Stimulated activated naive CD8-positive, alpha-beta T cell treated with anti-CD3 and anti-CD28 coated beads, Interleukin-15, Interleukin-2, amounts not matched to agents 100 ng/mL and 50 ng/mL, for 24 hours (primary cell): ENCODE data around the gene CRADD.

Experiments
- H3K27ac Mint-ChIP-seq: one replicate; pipeline ENCODE4 v1.8.0; 2021; ENCODE audit warnings: mild to moderate bottlenecking, mixed read lengths
- H3K27me3 Mint-ChIP-seq: one replicate; pipeline ENCODE4 v1.8.0; 2021; ENCODE audit warnings: mixed read lengths
- H3K36me3 Mint-ChIP-seq: one replicate; pipeline ENCODE4 v1.8.0; 2021; ENCODE audit warnings: low read depth, mixed read lengths
- H3K4me1 Mint-ChIP-seq: one replicate; pipeline ENCODE4 v1.8.0; 2021; ENCODE audit warnings: low read depth, mixed read lengths
- H3K4me3 Mint-ChIP-seq: one replicate; pipeline ENCODE4 v1.8.0; 2021; ENCODE audit warnings: mild to moderate bottlenecking, mixed read lengths
- H3K9me3 Mint-ChIP-seq: one replicate; pipeline ENCODE4 v1.8.0; 2021; ENCODE audit warnings: mixed read lengths

Gene CRADD

DNA sequence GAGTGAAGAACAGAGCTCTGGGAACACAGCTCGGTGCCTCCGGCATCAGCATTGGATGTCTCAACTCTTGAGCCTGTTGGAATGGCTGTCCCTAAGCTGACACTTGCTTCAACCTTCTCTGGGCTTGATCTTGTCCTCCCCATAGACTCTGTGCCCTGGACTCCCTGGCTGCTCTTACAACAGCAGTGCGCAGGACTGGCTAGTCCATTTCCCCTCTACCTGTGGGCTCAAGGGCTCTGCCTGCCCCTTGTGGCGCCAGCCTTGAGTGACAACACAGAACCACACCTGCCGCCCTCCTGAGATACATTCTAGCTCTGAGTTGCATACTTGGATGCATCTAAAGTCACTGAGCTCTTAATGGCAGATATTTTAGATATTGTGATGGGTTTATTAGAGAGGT is 6.2 kb downstream of the CRADD start:
- Mint-ChIP-seq H3K27me3 (no peaks in the 10 kb centered on the region), H3K9me3 (no peaks in the 10 kb centered on the region), H3K4me1 (peaks cover 28% of the 10 kb centered on the region), H3K27ac (no peak overlapping the region), H3K36me3 (peaks cover 12% of the 10 kb centered on the region), H3K4me3 (no peak overlapping the region)

DNA sequence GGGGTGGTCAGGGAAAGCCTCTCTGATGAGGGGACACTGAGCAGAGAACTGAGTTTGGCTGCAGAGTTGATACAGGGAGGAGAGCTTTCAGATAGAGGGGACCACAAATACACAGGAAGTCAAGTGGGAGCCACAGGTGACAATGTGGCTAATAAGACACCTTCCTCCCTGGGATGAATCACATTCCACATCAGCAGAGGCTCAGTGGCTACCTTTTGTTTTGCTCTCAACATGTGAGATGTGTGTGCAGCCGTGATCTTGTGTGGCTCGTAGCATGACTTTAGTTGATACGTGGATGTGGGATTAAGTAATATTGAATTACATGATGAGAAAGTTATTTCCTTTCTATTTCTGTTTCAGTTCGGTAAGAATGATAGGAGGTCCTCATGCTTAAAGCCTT is 7.5 kb downstream of the CRADD start:
- H3K4me3 Mint-ChIP-seq, result no peak overlapping the region
- H3K36me3 Mint-ChIP-seq, result peaks cover under 1% of the 10 kb centered on the region

DNA sequence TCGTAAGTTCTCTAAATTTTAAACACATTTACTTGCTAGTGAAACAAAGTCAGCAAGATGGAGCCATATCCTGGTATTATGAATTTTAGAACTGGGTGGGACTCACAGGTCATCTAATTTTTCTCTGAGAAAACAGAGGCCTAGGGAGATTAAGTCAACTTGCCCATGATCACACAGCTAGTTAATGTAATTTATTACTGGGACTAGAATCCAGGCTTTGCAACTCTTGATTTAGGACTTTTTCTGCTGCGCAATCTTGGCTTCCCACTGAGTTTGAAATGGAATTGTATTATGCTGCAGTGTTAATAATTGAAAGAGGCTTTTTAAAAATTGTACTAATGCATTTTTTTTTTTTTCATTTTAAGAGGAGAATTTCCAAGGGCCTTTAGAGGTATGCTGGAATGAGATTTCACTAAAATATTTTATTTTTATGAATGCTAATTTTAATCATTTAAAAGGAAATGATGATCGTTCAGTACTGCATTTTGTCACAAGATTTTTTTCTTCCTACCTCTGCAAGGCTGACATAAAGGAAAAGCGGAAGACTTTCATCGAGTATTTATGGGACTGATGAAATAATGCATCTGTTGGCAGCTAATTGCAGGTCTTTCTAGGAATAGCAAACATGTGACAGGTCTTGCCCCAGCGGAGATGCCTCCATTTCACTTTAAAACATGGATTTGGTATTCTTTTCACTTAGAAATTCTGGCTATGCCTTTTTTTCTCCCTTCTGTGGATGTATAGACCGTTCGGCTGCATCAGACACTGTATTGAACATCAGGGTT is 9.6 kb downstream of the CRADD start:
- no peaks in the 10 kb centered on the region for H3K27me3 Mint-ChIP-seq
- H3K27ac Mint-ChIP-seq, result no peak overlapping the region
- H3K36me3 Mint-ChIP-seq, result no peaks in the 10 kb centered on the region
- peaks cover 27% of the 10 kb centered on the region for H3K4me1 Mint-ChIP-seq
- no peaks in the 10 kb centered on the region for H3K9me3 Mint-ChIP-seq
- H3K4me3 Mint-ChIP-seq, result no peak overlapping the region

More for the DNA sequence above, 7.5 kb downstream of the CRADD start:
- Mint-ChIP-seq H3K27me3 (no peaks in the 10 kb centered on the region), H3K9me3 (no peaks in the 10 kb centered on the region), H3K4me1 (peaks cover 28% of the 10 kb centered on the region), H3K27ac (no peak overlapping the region)

DNA sequence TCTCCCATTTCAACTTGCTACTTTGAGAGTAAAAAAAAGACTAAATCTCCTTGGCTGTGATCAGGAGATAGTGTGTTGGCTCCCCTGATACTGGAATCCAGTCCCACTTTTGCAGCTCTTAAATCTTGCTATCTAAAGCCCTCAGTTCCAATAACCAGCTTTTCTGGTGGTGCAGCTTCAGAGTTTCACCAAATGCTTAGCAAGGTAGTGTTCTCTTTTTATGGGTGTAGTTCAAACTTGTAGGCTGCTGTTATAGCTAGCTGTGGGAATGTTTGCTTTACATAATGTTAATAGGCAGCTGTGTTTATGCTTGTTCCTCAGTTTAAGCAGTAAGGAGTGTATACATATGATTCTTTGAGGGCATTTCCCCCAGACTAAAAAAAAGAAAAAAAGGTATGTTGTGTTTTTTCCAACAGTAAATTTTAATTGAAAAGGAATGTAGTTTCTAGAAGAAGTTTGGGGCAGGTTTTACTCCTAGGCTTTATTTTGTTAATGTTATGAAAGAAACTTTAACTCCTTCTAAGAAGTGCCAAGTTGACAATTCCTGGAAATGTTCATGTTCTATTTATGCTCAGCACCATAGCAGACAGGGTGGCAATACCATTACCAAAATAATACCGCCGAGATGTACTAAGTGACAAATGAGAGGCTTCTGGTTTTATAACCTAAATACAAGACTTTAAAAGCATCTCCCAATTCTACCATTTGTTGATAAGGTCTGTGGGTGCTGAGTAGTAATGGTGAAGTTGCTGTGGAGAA is 12.1 kb downstream of the CRADD start:
- Mint-ChIP-seq H3K9me3 (peaks cover 10% of the 10 kb centered on the region), H3K4me1 (peaks cover 23% of the 10 kb centered on the region), H3K36me3 (peaks cover 4% of the 10 kb centered on the region), H3K27me3 (no peaks in the 10 kb centered on the region), H3K4me3 (no peak overlapping the region), H3K27ac (no peak overlapping the region)

DNA sequence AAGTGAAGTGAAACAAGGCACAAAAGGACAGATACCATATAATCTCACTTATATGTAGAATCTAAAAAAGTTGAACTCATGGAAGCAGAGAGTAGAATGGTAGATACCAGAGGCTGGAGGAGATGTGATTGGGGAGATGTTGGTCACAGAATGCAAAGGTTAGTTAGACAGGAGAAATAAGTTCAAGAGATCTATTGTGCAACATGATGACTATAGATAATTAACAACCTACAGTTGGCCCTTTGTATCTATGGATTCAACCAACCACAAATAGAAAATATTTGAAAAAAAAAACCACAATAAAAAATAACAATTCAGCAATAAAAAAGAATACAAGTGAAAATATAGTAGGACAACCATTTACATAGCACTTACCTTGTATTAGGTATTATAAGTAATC is 19.3 kb downstream of the CRADD start:
- H3K4me3 Mint-ChIP-seq, result no peak overlapping the region
- H3K36me3 Mint-ChIP-seq, result peaks cover 4% of the 10 kb centered on the region
- peaks cover 10% of the 10 kb centered on the region for H3K9me3 Mint-ChIP-seq
- peaks cover 17% of the 10 kb centered on the region for H3K4me1 Mint-ChIP-seq
- H3K27ac Mint-ChIP-seq, result no peak overlapping the region
- no peaks in the 10 kb centered on the region for H3K27me3 Mint-ChIP-seq

DNA sequence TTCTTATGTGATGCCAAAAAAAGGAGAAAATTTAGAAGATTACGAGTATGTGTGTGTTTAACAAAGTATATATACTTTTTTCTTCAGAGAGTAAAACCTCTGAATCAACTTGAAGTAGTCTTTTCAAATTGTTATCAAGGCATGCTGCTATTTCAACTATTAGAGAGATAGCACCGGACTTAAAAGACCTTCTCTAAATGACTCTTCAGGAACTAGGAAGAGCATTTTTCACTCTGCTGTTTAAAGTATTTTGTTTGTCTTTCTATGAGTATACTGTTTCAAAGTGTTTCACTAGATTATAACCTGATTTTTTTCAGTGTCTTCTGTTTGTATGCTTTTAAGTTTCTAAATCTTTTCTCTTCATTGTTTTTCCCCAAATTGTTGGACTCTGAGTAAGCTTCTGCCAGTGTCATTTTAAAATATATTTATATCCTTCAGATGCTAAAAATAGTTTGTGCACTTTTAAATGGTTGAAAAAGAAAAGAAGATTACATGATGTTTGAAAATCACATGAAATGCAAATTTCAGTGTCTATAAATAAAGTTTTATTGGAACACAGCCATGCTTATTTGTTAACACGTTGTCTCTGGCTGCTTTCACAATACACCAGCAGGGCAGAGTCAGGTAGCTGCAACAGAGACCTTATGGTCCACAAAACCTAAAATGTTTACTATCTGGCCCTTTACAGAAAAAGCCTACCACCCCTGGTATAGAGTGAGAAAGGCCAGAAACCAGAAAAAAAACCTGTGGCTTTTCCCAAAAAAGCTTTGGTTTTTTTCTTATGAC is 21.3 kb downstream of the CRADD start:
- H3K27ac Mint-ChIP-seq, result no peak overlapping the region
- H3K27me3 Mint-ChIP-seq, result no peaks in the 10 kb centered on the region
- no peak overlapping the region for H3K4me3 Mint-ChIP-seq
- no peaks in the 10 kb centered on the region for H3K36me3 Mint-ChIP-seq
- H3K4me1 Mint-ChIP-seq, result peaks cover 32% of the 10 kb centered on the region
- no peaks in the 10 kb centered on the region for H3K9me3 Mint-ChIP-seq

DNA sequence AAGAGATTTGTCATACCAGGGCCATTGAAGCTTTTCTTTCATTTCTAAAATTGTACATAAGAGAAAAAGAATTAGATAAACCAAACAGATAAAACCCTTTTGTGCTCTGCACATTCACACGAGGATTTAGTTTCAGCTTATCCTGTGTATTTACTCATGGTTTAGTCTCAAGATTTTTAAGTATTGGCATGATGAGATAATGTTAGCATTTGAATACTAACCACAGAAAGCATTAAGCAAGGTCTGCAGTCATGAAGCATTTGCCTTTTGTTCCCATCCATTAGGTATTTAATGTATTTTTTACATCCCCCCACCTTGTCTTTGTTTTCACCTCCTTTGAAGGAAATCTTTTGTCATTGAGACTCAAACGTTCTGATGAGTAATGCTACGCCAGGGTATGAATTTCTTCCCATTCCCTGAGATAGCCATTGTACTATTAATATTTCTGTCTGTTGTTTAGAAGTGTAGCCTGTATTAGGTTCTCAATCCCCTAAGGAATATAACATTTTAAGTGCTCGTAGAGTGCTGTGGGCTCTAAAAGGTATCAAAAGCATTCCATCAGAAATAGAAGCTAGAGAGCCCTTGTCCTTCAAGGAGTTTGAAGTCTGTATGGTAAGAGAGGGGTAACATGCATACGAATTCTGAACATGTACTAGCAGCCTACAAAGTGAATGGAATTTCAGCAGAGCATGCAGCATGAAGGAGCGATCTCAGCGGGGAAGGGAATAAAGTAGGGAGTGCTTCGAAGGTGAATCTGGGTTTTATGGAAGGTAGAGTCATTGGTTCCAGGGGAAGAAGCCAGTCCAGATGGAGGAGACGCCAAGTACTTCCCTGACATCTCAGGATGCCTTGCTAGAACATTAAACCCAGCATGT is 22.3 kb downstream of the CRADD start:
- Mint-ChIP-seq H3K9me3 (no peaks in the 10 kb centered on the region), H3K4me3 (no peak overlapping the region), H3K4me1 (peaks cover 37% of the 10 kb centered on the region), H3K27me3 (no peaks in the 10 kb centered on the region), H3K27ac (peak overlapping the region; percentile 26), H3K36me3 (no peaks in the 10 kb centered on the region)

DNA sequence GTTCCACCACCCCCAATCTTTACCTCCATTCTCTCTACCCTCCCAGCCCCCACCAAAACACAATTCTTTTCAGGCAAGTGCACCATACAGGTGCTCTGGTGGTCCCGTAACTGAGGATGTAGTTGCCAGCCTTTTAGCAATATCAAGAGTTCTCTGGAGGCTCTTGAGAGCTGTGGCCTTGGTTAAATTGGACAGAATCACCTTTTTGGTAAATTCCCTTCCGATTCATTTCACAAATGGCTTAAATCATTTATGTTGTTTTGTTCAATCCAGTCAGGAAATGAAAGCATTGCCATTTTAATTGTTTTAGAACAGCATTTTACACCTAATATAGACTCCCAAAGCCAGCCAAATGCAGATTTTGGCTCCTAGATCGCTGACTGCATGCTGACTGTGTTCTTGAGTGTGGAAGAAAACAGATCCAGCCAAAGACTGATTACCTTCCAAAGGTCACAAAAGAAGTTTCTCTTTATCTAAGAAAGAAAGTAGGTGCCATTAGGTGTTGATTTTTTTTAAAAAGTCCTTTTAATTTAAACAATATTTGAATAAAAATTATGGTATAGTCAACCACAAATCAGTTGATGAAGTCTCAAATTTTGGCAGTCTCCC is 25.6 kb downstream of the CRADD start:
- H3K27ac Mint-ChIP-seq, result no peak overlapping the region
- H3K4me1 Mint-ChIP-seq, result peaks cover 48% of the 10 kb centered on the region
- H3K9me3 Mint-ChIP-seq, result peaks cover under 1% of the 10 kb centered on the region
- no peaks in the 10 kb centered on the region for H3K36me3 Mint-ChIP-seq
- no peak overlapping the region for H3K4me3 Mint-ChIP-seq
- no peaks in the 10 kb centered on the region for H3K27me3 Mint-ChIP-seq

DNA sequence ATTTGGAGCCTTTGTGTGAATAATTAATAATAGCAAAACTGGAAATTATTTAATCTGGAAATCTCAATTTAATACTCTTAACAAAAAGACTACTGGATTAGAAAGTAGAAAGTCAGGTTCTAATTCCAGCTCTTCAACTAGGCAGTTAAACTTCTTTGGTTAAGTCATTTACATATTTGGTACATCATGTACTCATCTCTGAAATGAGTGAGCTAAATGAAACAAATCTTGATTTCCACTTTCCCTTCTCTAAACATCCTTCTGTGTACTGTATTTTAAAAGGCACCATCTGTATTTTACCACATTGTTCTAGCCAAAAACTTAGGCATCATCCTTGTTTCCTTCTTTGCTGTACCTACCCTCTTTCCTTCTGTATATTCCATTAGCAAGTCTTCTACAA is 26.9 kb downstream of the CRADD start:
- peaks cover 5% of the 10 kb centered on the region for H3K36me3 Mint-ChIP-seq
- no peak overlapping the region for H3K27ac Mint-ChIP-seq
- peaks cover 45% of the 10 kb centered on the region for H3K4me1 Mint-ChIP-seq
- H3K27me3 Mint-ChIP-seq, result no peaks in the 10 kb centered on the region
- no peak overlapping the region for H3K4me3 Mint-ChIP-seq
- H3K9me3 Mint-ChIP-seq, result peaks cover 9% of the 10 kb centered on the region

DNA sequence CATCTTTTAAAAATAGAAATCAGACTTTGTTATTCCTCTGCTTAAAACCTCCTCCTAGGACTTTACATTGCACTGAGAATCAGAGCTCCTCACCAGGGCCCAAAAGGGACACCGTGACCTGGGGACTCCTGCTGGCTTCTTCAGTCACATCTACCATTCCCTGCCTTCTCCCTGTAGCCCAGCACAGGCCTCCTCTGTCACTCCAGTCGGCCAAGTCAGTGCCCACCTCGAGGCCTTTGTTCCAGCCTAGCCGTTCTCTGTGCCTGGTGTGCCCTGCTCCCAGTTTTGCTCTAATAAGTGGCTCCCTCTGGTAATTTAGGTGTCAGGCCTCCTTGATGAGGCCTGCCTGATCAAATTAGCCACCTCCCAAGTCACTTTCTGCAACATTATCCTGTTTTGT is 27.4 kb downstream of the CRADD start:
- H3K36me3 Mint-ChIP-seq, result peaks cover 10% of the 10 kb centered on the region
- H3K4me3 Mint-ChIP-seq, result no peak overlapping the region
- peaks cover 14% of the 10 kb centered on the region for H3K9me3 Mint-ChIP-seq
- no peaks in the 10 kb centered on the region for H3K27me3 Mint-ChIP-seq
- H3K4me1 Mint-ChIP-seq, result peaks cover 40% of the 10 kb centered on the region
- no peak overlapping the region for H3K27ac Mint-ChIP-seq

DNA sequence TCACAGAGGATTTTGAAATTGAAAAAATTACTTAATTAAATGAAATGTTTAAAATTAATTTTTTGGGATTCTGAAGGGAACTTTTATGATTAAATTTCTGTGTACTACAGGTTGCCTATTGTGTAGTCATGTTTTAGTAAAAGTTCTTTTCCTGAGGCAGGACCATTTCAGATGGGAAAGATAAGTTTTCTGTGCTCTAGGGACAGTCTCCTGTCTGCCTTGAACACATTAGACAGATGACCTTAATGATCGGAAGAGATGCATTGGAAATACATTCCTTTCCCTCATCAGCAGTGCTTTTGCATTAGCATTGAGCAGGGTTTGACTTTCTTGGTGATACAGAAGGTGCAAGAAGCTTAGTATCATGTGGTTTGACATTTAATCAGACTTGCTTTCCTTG is 28.1 kb downstream of the CRADD start:
- Mint-ChIP-seq H3K4me1 (peaks cover 34% of the 10 kb centered on the region), H3K27ac (no peak overlapping the region), H3K4me3 (no peak overlapping the region), H3K27me3 (no peaks in the 10 kb centered on the region), H3K36me3 (peaks cover 15% of the 10 kb centered on the region), H3K9me3 (peaks cover 17% of the 10 kb centered on the region)

DNA sequence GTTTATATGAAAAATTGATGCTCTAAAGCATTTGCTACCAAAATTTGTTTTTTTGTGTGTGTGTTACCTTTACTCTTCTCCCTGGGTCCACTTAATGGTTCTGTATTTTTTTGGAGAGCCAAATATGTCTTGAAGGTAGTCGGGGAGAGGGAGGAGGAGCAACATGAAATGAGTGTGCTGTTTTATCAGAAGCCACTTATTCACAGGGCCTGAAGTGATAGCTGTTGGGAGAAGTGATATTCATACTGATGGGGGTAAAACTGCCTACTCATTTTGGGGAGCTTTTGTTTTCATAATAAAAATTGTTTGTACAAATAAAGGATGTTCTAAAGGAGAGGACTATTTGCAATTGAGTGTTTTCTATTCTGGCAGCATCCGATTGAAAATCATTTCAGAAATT is 29.2 kb downstream of the CRADD start:
- peaks cover 32% of the 10 kb centered on the region for H3K4me1 Mint-ChIP-seq
- no peak overlapping the region for H3K27ac Mint-ChIP-seq
- H3K27me3 Mint-ChIP-seq, result no peaks in the 10 kb centered on the region
- H3K36me3 Mint-ChIP-seq, result peaks cover 15% of the 10 kb centered on the region
- no peak overlapping the region for H3K4me3 Mint-ChIP-seq
- peaks cover 17% of the 10 kb centered on the region for H3K9me3 Mint-ChIP-seq

DNA sequence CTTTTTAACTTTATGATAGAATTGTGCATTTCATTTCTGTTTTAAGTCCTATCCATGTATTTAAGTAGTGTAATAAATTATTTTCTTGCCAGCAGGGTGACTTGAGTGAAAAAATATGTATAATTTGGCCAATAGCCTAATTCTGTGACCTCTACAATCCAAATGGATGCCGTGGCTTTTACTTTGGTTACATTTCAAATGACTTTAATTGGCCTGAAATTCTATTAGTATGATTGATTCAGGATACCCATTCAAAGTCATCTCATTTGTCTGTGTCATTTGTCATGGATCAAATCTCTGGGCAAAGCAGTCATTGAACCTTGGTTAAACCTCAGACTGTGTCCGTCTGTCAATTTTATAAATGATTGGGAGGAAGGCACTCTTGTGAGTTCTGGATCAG is 29.6 kb downstream of the CRADD start:
- H3K9me3 Mint-ChIP-seq, result peaks cover 17% of the 10 kb centered on the region
- H3K4me3 Mint-ChIP-seq, result no peak overlapping the region
- peaks cover 28% of the 10 kb centered on the region for H3K4me1 Mint-ChIP-seq
- peaks cover 15% of the 10 kb centered on the region for H3K36me3 Mint-ChIP-seq
- no peaks in the 10 kb centered on the region for H3K27me3 Mint-ChIP-seq
- H3K27ac Mint-ChIP-seq, result no peak overlapping the region

DNA sequence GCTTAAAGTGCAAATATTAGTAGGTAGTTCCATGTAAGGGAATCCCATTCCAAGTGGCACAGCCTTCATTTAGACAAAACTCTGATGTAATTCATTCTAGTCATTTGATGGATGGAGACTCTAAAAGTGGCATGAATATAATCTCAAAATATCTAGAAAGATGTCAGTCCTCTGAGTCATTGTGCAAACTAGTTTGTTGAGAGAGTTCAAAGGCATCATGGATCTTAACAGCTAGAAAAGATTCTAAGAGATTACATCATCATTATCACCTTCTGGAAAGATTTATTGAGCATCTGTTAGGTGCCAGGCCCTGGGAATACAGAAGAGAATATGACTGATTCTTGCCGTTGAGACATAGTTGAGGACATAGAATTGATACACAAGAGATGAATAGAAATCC is 30.7 kb downstream of the CRADD start:
- no peaks in the 10 kb centered on the region for H3K27me3 Mint-ChIP-seq
- H3K36me3 Mint-ChIP-seq, result peaks cover 15% of the 10 kb centered on the region
- peaks cover 17% of the 10 kb centered on the region for H3K9me3 Mint-ChIP-seq
- H3K4me1 Mint-ChIP-seq, result peaks cover 17% of the 10 kb centered on the region
- no peak overlapping the region for H3K4me3 Mint-ChIP-seq
- H3K27ac Mint-ChIP-seq, result no peak overlapping the region
